Adrenal gland (tissue), 5 donors: ENCODE results near the gene PLEKHA6.

Experiments
- CTCF ChIP-seq, 6 experiments: fragments of 450-650 bp in 4 of 6; fragments of 200-600 bp in 2 of 6; sonication (generic) in 1 of 6; IDR thresholded peaks; 1 replicate in 5 of 6; 2 replicates in 1 of 6; pipeline versions ENCODE4 v1.5.1 to v1.8.0; 2016 to 2021; ENCODE audit warnings: antibody characterized with exemption in 6 of 6, mild to moderate bottlenecking in 2 of 6, moderate library complexity in 1 of 6
- POLR2A ChIP-seq, 2 donors: fragments of 450-650 bp; IDR thresholded peaks; one replicate each; pipeline ENCODE4 v1.6.1; 2017; ENCODE audit warnings: antibody characterized with exemption in 2 of 2, mild to moderate bottlenecking in 2 of 2, moderate library complexity in 1 of 2
- donor health status: DM: no; HTN: no; CAD: no.

GRCh38 chr1:204194080-204194479 is 165.6 kb downstream of the PLEKHA6 start:
- no peak for TF ChIP-seq CTCF (IDR thresholded peaks at IDR 0.05)
- TF ChIP-seq POLR2A (IDR thresholded peaks at IDR 0.05), result no peak
